H9 (cell line): ENCODE data around the gene ACTR8. TPM values are rescaled to one million over a fixed set of nuclear protein-coding genes. Genes with fewer than 3 reads are reported as not detected.

Source experiments
- DNase-seq: peaks from one replicate; pipeline ENCODE4 v3.0.0-alpha.2; 2017
- H2AFZ ChIP-seq: one replicate; pipeline ENCODE4 v1.6.1; 2013; ENCODE audit warnings: mild to moderate bottlenecking, low read length, control low read depth, moderate library complexity
- H2AK5ac ChIP-seq: 2 replicates; pipeline ENCODE4 v1.6.1; 2013; ENCODE audit warnings: low read length, control low read depth, mixed read lengths; ENCODE audit not compliant: insufficient read length
- H2BK120ac ChIP-seq: one replicate; pipeline ENCODE4 v1.6.1; 2013; ENCODE audit warnings: low read depth, mild to moderate bottlenecking, low read length, control low read depth, inconsistent platforms; ENCODE audit not compliant: poor library complexity, severe bottlenecking
- H2BK12ac ChIP-seq: 2 replicates; pipeline ENCODE4 v1.6.1; 2013; ENCODE audit warnings: low read length, control low read depth, mixed read lengths, low read depth; ENCODE audit not compliant: insufficient read length
- H2BK15ac ChIP-seq: 2 replicates; pipeline ENCODE4 v1.6.1; 2013; ENCODE audit warnings: low read depth, low read length, control low read depth
- H2BK20ac ChIP-seq: one replicate; pipeline ENCODE4 v1.6.1; 2013; ENCODE audit warnings: low read depth, mild to moderate bottlenecking, low read length, control low read depth, inconsistent platforms; ENCODE audit not compliant: poor library complexity, severe bottlenecking
- H2BK5ac ChIP-seq: 2 replicates; pipeline ENCODE4 v1.6.1; 2013; ENCODE audit warnings: low read length, control low read depth, mixed read lengths; ENCODE audit not compliant: insufficient read length
- H3K14ac ChIP-seq: 2 replicates; pipeline ENCODE4 v1.6.1; 2013; ENCODE audit warnings: low read length, control low read depth; ENCODE audit not compliant: insufficient read depth
- H3K18ac ChIP-seq: 2 replicates; pipeline ENCODE4 v1.6.1; 2013; ENCODE audit warnings: low read depth, mild to moderate bottlenecking, mixed read lengths, low read length, control low read depth; ENCODE audit not compliant: insufficient read length
- H3K23ac ChIP-seq: 2 replicates; pipeline ENCODE4 v1.6.1; 2013; ENCODE audit warnings: low read length, control low read depth, mixed read lengths, low read depth; ENCODE audit not compliant: insufficient read length
- H3K23me2 ChIP-seq: 2 replicates; pipeline ENCODE4 v1.6.1; 2013; ENCODE audit warnings: low read depth, mild to moderate bottlenecking, mixed read lengths, low read length, control low read depth; ENCODE audit not compliant: insufficient read length, poor library complexity, severe bottlenecking
- H3K27ac ChIP-seq: 2 replicates; pipeline ENCODE4 v1.5.1; 2013; ENCODE audit warnings: low read length, control low read depth, mixed read lengths, low read depth; ENCODE audit not compliant: insufficient read length
- H3K27me3 ChIP-seq: 2 replicates; pipeline ENCODE4 v1.6.1; 2013; ENCODE audit warnings: low read length, control low read depth, inconsistent platforms; ENCODE audit not compliant: insufficient read depth
- H3K4ac ChIP-seq: 2 replicates; pipeline ENCODE4 v1.6.1; 2013; ENCODE audit warnings: low read depth, mild to moderate bottlenecking, control low read depth, inconsistent platforms, low read length, moderate library complexity
- H3K4me1 ChIP-seq: 2 replicates; pipeline ENCODE4 v1.6.1; 2013; ENCODE audit warnings: low read length, control low read depth, inconsistent platforms; ENCODE audit not compliant: insufficient read depth
- H3K4me2 ChIP-seq: 2 replicates; pipeline ENCODE4 v1.6.1; 2013; ENCODE audit warnings: low read length, control low read depth, mixed read lengths; ENCODE audit not compliant: insufficient read length, insufficient read depth
- H3K56ac ChIP-seq: 2 replicates; pipeline ENCODE4 v1.6.1; 2013; ENCODE audit warnings: low read depth, mild to moderate bottlenecking, mixed read lengths, low read length, control low read depth; ENCODE audit not compliant: insufficient read length
- H3K79me1 ChIP-seq: 2 replicates; pipeline ENCODE4 v1.6.1; 2013; ENCODE audit warnings: low read depth, mild to moderate bottlenecking, moderate library complexity, low read length, control low read depth, inconsistent platforms; ENCODE audit not compliant: insufficient read depth, poor library complexity, severe bottlenecking
- H3K79me2 ChIP-seq: 2 replicates; pipeline ENCODE4 v1.6.1; 2013; ENCODE audit warnings: low read length, control low read depth, inconsistent platforms; ENCODE audit not compliant: insufficient read depth
- H3K9ac ChIP-seq: 2 replicates; pipeline ENCODE4 v1.6.1; 2013; ENCODE audit warnings: low read length, control low read depth, mixed read lengths; ENCODE audit not compliant: insufficient read length; ENCODE audit errors: extremely low read depth
- H3K9me3 ChIP-seq: one replicate; pipeline ENCODE4 v1.6.1; 2013; ENCODE audit warnings: low read depth, low read length, inconsistent platforms; ENCODE audit not compliant: control insufficient read depth
- H3T11ph ChIP-seq: one replicate; pipeline ENCODE4 v1.6.1; 2013; ENCODE audit warnings: mild to moderate bottlenecking, low read length, control low read depth, inconsistent platforms
- H4K20me1 ChIP-seq: one replicate; pipeline ENCODE4 v1.6.1; 2013; ENCODE audit not compliant: control insufficient read depth, insufficient read length, insufficient read depth
- H4K5ac ChIP-seq: 2 replicates; pipeline ENCODE4 v1.6.1; 2013; ENCODE audit warnings: low read depth, mild to moderate bottlenecking, mixed read lengths, low read length, control low read depth; ENCODE audit not compliant: insufficient read length
- H4K8ac ChIP-seq: replicated peaks from 2 replicates; pipeline ENCODE4 v1.6.1; 2013; ENCODE audit warnings: low read length, control low read depth, mixed read lengths, low read depth; ENCODE audit not compliant: insufficient read length
- H4K91ac ChIP-seq: 2 replicates; pipeline ENCODE4 v1.6.1; 2013; ENCODE audit warnings: low read depth, mild to moderate bottlenecking, moderate library complexity, mixed read lengths, low read length, control low read depth; ENCODE audit not compliant: insufficient read length
- H3K27ac Mint-ChIP-seq, 3 experiments: 2 replicates in 2 of 3; 3 replicates in 1 of 3; pipeline ENCODE4 v1.8.0; 2020 to 2021; ENCODE audit warnings: mixed read lengths in 3 of 3, mild to moderate bottlenecking in 1 of 3, moderate library complexity in 1 of 3
- H3K27me3 Mint-ChIP-seq: 2 replicates; pipeline ENCODE4 v1.8.0; 2021; ENCODE audit warnings: low read depth, mild to moderate bottlenecking, moderate library complexity, mixed read lengths
- H3K36me3 Mint-ChIP-seq, 3 experiments: 2 replicates in 2 of 3; 3 replicates in 1 of 3; pipeline ENCODE4 v1.8.0; 2020 to 2021; ENCODE audit warnings: low read depth in 3 of 3, mixed read lengths in 3 of 3; ENCODE audit not compliant: insufficient read depth in 1 of 3
- H3K4me1 Mint-ChIP-seq, 2 experiments: 2 replicates each; pipeline ENCODE4 v1.8.0; 2020; ENCODE audit warnings: mixed read lengths in 2 of 2
- H3K4me3 Mint-ChIP-seq, 2 experiments: 2 replicates in 1 of 2; 3 replicates in 1 of 2; pipeline ENCODE4 v1.8.0; 2020 to 2021; ENCODE audit warnings: mild to moderate bottlenecking in 2 of 2, mixed read lengths in 2 of 2, moderate library complexity in 1 of 2
- H3K9me3 Mint-ChIP-seq, 2 experiments: 2 replicates in 1 of 2; 3 replicates in 1 of 2; pipeline ENCODE4 v1.8.0; 2020; ENCODE audit warnings: mild to moderate bottlenecking in 2 of 2, mixed read lengths in 2 of 2, moderate library complexity in 1 of 2
- CTCF ChIP-seq: fragments of 200-600 bp; sonication (generic); conservative IDR thresholded peaks from 3 replicates; pipeline ENCODE4 v1.8.0; 2021; ENCODE audit warnings: antibody characterized with exemption, mild to moderate bottlenecking
- WGBS: extraction: QIAGEN DNeasy Blood & Tissue Kit; methylation state at CpG from one replicate; pipeline ENCODE4 v1.1.7; 2013; ENCODE audit warnings: missing lambda C conversion rate, low lambda C conversion rate, mixed read lengths; ENCODE audit not compliant: insufficient read length; ENCODE audit errors: extremely low coverage; 5-methylcytosine and 5-hydroxymethylcytosine counted together
- total RNA-seq: library from RNA; stranded (reverse); gene quantifications from 2 replicates; pipeline ENCODE4 v1.2.1, GENCODE V29; 2021

Gene ACTR8
- total RNA-seq, 1 experiment from 2014 or later: 39.2 TPM

GRCh38 chr3:53823026-53823955 is 58.7 kb downstream of the ACTR8 start:
- DNase-seq: peak; percentile 76
- H3K4me2 ChIP-seq: no peak overlapping the region
- no peak overlapping the region for H4K5ac ChIP-seq
- H4K20me1 ChIP-seq: no peaks in the 10 kb centered on the region
- H3K4me1 ChIP-seq: no peaks in the 10 kb centered on the region
- no peak overlapping the region for H3K18ac ChIP-seq
- H4K91ac ChIP-seq: no peak overlapping the region
- no peak overlapping the region for H3K4me3 Mint-ChIP-seq
- no peaks in the 10 kb centered on the region for H3K23me2 ChIP-seq
- no peak overlapping the region for H3K14ac ChIP-seq
- no peak overlapping the region for H2AK5ac ChIP-seq
- no peaks in the 10 kb centered on the region for H3K27me3 Mint-ChIP-seq
- no peak overlapping the region for H2BK15ac ChIP-seq
- H3K9ac ChIP-seq: no peak overlapping the region
- no peaks in the 10 kb centered on the region for H3K27me3 ChIP-seq
- no peak overlapping the region for H4K8ac ChIP-seq
- H3K79me1 ChIP-seq: no peaks in the 10 kb centered on the region
- no CpG with 5 or more reads among the region's 67 CpGs for WGBS
- no peak overlapping the region for H2BK120ac ChIP-seq
- no peak overlapping the region for H2AFZ ChIP-seq
- peaks cover 0 to 10% of the 10 kb centered on the region in 2 experiments; a peak in 2 of 4 replicates for H3K4me1 Mint-ChIP-seq
- H3K27ac ChIP-seq: no peak overlapping the region
- no peak overlapping the region for H2BK20ac ChIP-seq
- peaks cover 0 to 20% (median 8%) of the 10 kb centered on the region in 3 experiments; a peak in 4 of 7 replicates for H3K36me3 Mint-ChIP-seq
- no peaks in the 10 kb centered on the region for H3K79me2 ChIP-seq
- peak; percentile 47 for TF ChIP-seq CTCF
- no peak overlapping the region for H2BK12ac ChIP-seq
- no peak overlapping the region for H3T11ph ChIP-seq
- H3K9me3 Mint-ChIP-seq: no peaks in the 10 kb centered on the region
- H3K4ac ChIP-seq: no peak overlapping the region
- H3K9me3 ChIP-seq: no peaks in the 10 kb centered on the region
- no peak overlapping the region for H3K56ac ChIP-seq
- no peak overlapping the region for H3K27ac Mint-ChIP-seq
- H3K23ac ChIP-seq: no peak overlapping the region
- H2BK5ac ChIP-seq: no peak overlapping the region
